Sigmoid colon (tissue), 7 donors: Measurements from ENCODE around the gene FCHSD2. TPM values are rescaled to one million over a fixed set of nuclear protein-coding genes. Genes with fewer than 3 reads are reported as not detected.

Source experiments
- DNase-seq: peaks from one replicate; pipeline ENCODE4 v3.0.0-alpha.2; 2019
- H3K27ac ChIP-seq, 4 donors: fragments of 200-600 bp; sonication (generic); one replicate each; pipeline ENCODE4 v1.5.1; 2016 to 2019; ENCODE audit warnings: mild to moderate bottlenecking in 1 of 4
- H3K27me3 ChIP-seq, 3 donors: fragments of 200-600 bp; sonication (generic); one replicate each; pipeline ENCODE4 v1.5.1; 2019; ENCODE audit warnings: mild to moderate bottlenecking in 1 of 3
- H3K36me3 ChIP-seq, 4 donors: fragments of 200-600 bp; sonication (generic); one replicate each; pipeline ENCODE4 v1.5.1; 2016 to 2019
- H3K4me1 ChIP-seq, 4 donors: fragments of 200-600 bp; sonication (generic); one replicate each; pipeline ENCODE4 v1.5.1; 2017 to 2019
- H3K4me3 ChIP-seq, 4 donors: fragments of 200-600 bp; sonication (generic); one replicate each; pipeline ENCODE4 v1.5.1; 2017 to 2019; ENCODE audit warnings: mild to moderate bottlenecking in 2 of 4, moderate library complexity in 1 of 4
- H3K9me3 ChIP-seq, 4 donors: fragments of 200-600 bp in 3 of 4; sonication (generic) in 3 of 4; one replicate each; pipeline versions ENCODE4 v1.5.1 to v1.6.1; 2013 to 2019
- CTCF ChIP-seq, 4 experiments: fragments of 450-650 bp in 3 of 4; fragments of 200-600 bp in 1 of 4; IDR thresholded peaks; one replicate each; pipeline ENCODE4 v1.5.1; 2016 to 2019; ENCODE audit warnings: antibody characterized with exemption in 4 of 4, mild to moderate bottlenecking in 3 of 4, moderate library complexity in 2 of 4
- EP300 ChIP-seq, 4 donors: sonication (generic); formaldehyde crosslinking; IDR thresholded peaks; one replicate each; pipeline ENCODE4 v1.6.1; 2017; ENCODE audit warnings: antibody characterized with exemption in 4 of 4
- POLR2A ChIP-seq, 2 donors: fragments of 450-650 bp; IDR thresholded peaks; one replicate each; pipeline ENCODE4 v1.6.1; 2016; ENCODE audit warnings: antibody characterized with exemption in 2 of 2, mild to moderate bottlenecking in 2 of 2, moderate library complexity in 2 of 2
- POLR2AphosphoS5 ChIP-seq, 4 donors: sonication (generic); formaldehyde crosslinking; IDR thresholded peaks; one replicate each; pipeline ENCODE4 v1.6.1; 2017; ENCODE audit warnings: antibody characterized with exemption in 4 of 4
- WGBS, 2 donors: extraction: QIAGEN DNeasy Blood & Tissue Kit; methylation state at CpG; one replicate each; pipeline ENCODE4 v1.1.7; 2013; 5-methylcytosine and 5-hydroxymethylcytosine counted together
- intact Hi-C: fragments of 100-400 bp; cut with DNase I; formaldehyde crosslinking; loops from one replicate; pipeline ENCODE4 v1.15.1; 2023
- polyA plus RNA-seq, 3 donors: library from polyadenylated mRNA; stranded (reverse); fragments of 200-250 nt; gene quantifications; one replicate each; pipeline ENCODE4 v1.2.3, GENCODE V29; 2013
- total RNA-seq, 4 donors: library from RNA; depleted of rRNA; stranded (reverse); fragments of >200 nt; gene quantifications; one replicate each; pipeline ENCODE4 v1.1.0, GENCODE V29; 2016
- donor health status: healthy with polysubstance abuse.
- donor health status: Bipolar disorder and iron deficiency.
- donor health status: healthy.

Gene FCHSD2
- total and polyA plus RNA-seq, 7 donors, result 6.9 to 36.3 (median 18.6) TPM

GRCh38 chr11:72886619-72887018, 255.5 kb downstream of the FCHSD2 start:
- H3K27ac ChIP-seq, result no peak overlapping the region
- intact Hi-C loops, result no loop called here
- no peaks in the 10 kb centered on the region for H3K27me3 ChIP-seq
- TF ChIP-seq POLR2AphosphoS5 (IDR thresholded peaks at IDR 0.05) (no peak), EP300 (IDR thresholded peaks at IDR 0.05) (no peak)
- H3K9me3 ChIP-seq, result no peaks in the 10 kb centered on the region
- no peaks in the 10 kb centered on the region for H3K4me1 ChIP-seq
- H3K4me3 ChIP-seq, result no peak overlapping the region
- H3K36me3 ChIP-seq, result peaks cover 0 to 55% (median 13%) of the 10 kb centered on the region in 4 donors
- no peak for DNase-seq

GRCh38 chr11:72885749-72886609, 256.1 kb downstream of the FCHSD2 start:
- TF ChIP-seq POLR2A (IDR thresholded peaks at IDR 0.05) (no peak), EP300 (IDR thresholded peaks at IDR 0.05) (no peak), CTCF (IDR thresholded peaks at IDR 0.05) (no peak), POLR2AphosphoS5 (IDR thresholded peaks at IDR 0.05) (no peak)
- no peak overlapping the region for H3K27ac ChIP-seq
- intact Hi-C loops, result no loop called here
- no peak for DNase-seq
- no peaks in the 10 kb centered on the region for H3K27me3 ChIP-seq
- H3K9me3 ChIP-seq, result no peaks in the 10 kb centered on the region
- WGBS, 2 donors, result 96% methylated on average over 3 of the region's 3 CpGs
- H3K4me1 ChIP-seq, result no peaks in the 10 kb centered on the region
- H3K36me3 ChIP-seq, result peaks cover 0 to 55% (median 15%) of the 10 kb centered on the region in 4 donors
- no peak overlapping the region for H3K4me3 ChIP-seq

GRCh38 chr11:72876147-72876546, 266.0 kb downstream of the FCHSD2 start:
- WGBS, 2 donors, result 97 to 98% methylated on average over 3 of the region's 3 CpGs
- intact Hi-C loops, result no loop called here

GRCh38 chr11:72875736-72876135, 266.4 kb downstream of the FCHSD2 start:
- Histone ChIP-seq H3K36me3 (peaks cover 0 to 5% (median 0%) of the 10 kb centered on the region in 4 donors), H3K4me3 (no peak overlapping the region), H3K27ac (no peak overlapping the region), H3K27me3 (no peaks in the 10 kb centered on the region), H3K9me3 (no peaks in the 10 kb centered on the region), H3K4me1 (no peaks in the 10 kb centered on the region)
- DNase-seq, result no peak
- WGBS, 2 donors, result 93 to 94% methylated on average over 1 of the region's 1 CpG
- intact Hi-C loops, result no loop called here
- TF ChIP-seq CTCF (IDR thresholded peaks at IDR 0.05) (no peak), EP300 (IDR thresholded peaks at IDR 0.05) (no peak), POLR2A (IDR thresholded peaks at IDR 0.05) (no peak), POLR2AphosphoS5 (IDR thresholded peaks at IDR 0.05) (no peak)

More at GRCh38 chr11:72876147-72876546, 266.0 kb downstream of the FCHSD2 start:
- H3K9me3 ChIP-seq, result no peaks in the 10 kb centered on the region
- no peaks in the 10 kb centered on the region for H3K27me3 ChIP-seq
- DNase-seq, result no peak
- no peak for TF ChIP-seq CTCF (IDR thresholded peaks at IDR 0.05)
- no peak for TF ChIP-seq POLR2AphosphoS5 (IDR thresholded peaks at IDR 0.05)
- no peak for TF ChIP-seq EP300 (IDR thresholded peaks at IDR 0.05)
- TF ChIP-seq POLR2A (IDR thresholded peaks at IDR 0.05), result no peak
- no peak overlapping the region for H3K27ac ChIP-seq
- H3K36me3 ChIP-seq, result peaks cover 0 to 5% (median 0%) of the 10 kb centered on the region in 4 donors
- H3K4me3 ChIP-seq, result no peak overlapping the region
- no peaks in the 10 kb centered on the region for H3K4me1 ChIP-seq

- no peaks in the 10 kb centered on the region for H3K9me3 ChIP-seq
- DNase-seq, result no peak
- intact Hi-C loops, result no loop called here
- H3K4me1 ChIP-seq, result no peaks in the 10 kb centered on the region
- TF ChIP-seq POLR2A (IDR thresholded peaks at IDR 0.05), result no peak
- no peak for TF ChIP-seq CTCF (IDR thresholded peaks at IDR 0.05)
- TF ChIP-seq POLR2AphosphoS5 (IDR thresholded peaks at IDR 0.05), result no peak
- TF ChIP-seq EP300 (IDR thresholded peaks at IDR 0.05), result no peak
- no peaks in the 10 kb centered on the region for H3K27me3 ChIP-seq
- H3K36me3 ChIP-seq, result peaks cover 0 to 12% (median 0%) of the 10 kb centered on the region in 4 donors
- WGBS, 2 donors, result 93 to 94% methylated on average over 1 of the region's 1 CpG
- no peak overlapping the region for H3K4me3 ChIP-seq
- H3K27ac ChIP-seq, result no peak overlapping the region
Observed at GRCh38 chr11:72872012-72872411, 270.1 kb downstream of the FCHSD2 start.
